NK-92 (cell line): ENCODE results near the gene TGM4.
"Not testable (repeated sequence)": the region's sequence is repeated elsewhere in the genome, so short reads cannot be mapped to it uniquely, and the experiment has no call there.

Source experiments
- DNase-seq: peaks from one replicate; lab custom pipeline; 2025; ENCODE audit not compliant: unreplicated experiment; lab: John Stamatoyannopoulos, UW

Gene TGM4

DNA sequence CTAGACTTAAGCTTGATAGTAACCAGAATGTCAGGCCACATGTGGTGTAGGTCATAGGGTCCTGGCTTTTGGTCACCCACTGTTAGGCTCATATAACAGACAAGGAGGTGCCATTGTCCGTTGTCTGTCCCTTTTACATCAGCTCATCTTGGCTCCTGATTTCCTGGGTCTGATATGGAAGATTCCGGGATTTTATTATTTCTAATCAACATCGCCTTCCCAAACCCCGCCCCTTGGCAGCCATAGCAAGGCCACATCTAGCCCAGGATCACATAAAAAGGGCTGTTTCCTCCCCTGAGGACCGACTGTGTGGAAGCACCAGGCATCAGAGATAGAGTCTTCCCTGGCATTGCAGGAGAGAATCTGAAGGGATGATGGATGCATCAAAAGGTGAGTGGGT, at the start of gene TGM4:
TGM4 (plus strand) TSS at position 301 of the 400 bp plus-strand sequence; CDS start at position 372, 71 bp downstream.
- DNase-seq = no peak

DNA sequence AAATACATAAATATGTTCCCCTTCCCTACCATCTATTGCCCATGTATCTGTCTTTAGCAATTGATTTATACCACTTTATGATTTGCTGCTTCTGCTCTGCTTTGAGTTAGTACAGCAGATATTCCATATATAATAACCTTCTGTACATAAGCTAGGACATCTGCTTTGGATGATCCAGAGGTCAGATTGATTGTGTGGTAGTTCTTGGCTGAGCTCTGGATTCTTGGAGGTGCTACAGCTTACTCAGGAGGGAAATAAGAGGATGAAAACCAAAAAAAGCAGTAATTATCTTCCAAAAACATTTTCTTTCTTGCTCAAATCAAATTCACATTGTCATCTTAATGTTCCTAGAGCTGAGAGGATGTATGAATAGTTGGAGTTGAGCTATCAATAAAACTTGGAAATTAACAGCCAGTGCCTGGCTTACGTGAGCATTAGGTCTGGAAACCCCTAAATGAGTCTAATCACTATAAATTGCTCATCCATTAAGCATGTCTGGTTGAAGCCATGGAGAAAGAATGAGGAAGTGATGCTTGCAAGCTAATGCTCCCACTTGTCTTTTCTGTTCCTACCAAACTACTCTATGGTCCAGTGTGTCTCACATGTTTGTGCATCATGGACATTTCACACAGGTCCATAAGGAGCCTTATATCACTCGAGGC, 49.0 kb upstream of the TGM4 start:
- no peak for DNase-seq

DNA sequence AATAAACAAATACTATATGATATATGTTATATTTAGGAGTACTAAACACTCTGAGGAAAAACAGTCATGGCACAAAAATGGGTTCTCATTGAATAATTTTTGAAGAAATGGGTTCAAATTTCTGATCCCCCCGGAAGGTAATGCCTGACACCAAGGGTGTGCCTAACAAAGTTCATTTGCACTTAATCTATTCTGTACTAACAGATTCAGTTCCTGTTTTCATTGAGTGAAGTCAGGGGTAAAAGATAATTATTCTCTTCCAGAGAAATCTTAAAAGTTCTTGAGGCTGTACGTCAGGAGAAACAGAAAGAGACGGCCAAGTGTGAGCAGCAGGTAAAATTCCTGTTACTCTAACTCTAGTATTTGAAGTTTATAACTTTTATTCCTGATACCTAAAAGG, 47.2 kb upstream of the TGM4 start:
- no peak for DNase-seq

DNA sequence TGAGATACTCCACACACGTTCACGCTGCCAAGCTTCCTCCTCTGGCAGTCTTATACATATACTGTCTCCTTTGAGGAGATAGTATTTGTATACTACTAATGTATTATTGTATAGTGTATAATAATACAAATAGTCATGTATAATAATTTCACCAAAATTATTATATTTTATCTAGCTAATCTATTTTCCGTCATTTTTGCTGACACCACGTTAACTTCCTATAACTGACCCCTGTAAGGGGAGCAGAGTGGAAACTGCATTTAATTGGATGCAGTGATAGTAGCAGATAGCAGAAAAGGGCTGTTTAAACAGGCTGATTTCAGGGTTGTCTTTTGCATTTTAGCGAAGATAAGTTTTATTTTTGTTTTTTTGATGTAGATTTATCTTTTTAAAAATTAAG, 43.2 kb upstream of the TGM4 start:
- DNase-seq = no peak

DNA sequence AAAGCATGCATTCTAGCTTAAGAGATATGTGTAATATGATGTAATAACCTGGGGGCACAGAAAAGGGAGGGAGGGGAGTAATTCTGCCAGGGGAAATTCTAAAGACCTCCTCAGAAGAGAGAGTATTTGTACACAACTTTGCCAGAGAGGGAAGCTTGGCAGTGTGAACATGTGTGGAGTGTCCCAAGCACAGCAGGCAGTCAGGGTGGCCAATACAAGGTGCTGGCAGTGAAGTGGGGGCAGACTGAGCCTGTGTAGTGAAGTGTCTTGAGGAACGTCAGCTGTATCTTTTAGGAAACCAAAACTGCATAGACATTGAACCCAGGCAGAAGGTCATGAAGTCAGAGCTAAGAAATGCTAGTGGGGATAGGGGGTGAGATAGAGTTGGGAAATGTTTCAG, 42.4 kb upstream of the TGM4 start:
- DNase-seq = no peak

DNA sequence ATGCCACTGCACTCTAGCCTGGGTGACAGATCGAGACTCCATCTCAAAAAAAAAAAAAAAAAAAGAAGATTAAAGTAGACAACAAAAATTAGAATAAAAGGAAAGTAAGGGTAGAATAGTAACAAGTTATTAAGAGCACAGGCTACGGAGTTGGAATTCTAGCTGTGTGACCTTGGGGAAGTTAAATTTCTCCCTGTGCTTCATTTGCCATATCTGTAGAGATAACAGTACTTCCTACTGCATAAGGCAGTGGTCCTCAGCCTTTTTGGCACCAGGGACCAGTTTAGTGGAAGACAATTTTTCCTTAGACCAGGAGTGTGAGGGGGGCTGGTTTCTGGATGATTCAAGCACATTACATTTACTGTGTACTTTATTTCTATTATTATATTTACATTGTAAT, 41.4 kb upstream of the TGM4 start:
- no peak for DNase-seq

DNA sequence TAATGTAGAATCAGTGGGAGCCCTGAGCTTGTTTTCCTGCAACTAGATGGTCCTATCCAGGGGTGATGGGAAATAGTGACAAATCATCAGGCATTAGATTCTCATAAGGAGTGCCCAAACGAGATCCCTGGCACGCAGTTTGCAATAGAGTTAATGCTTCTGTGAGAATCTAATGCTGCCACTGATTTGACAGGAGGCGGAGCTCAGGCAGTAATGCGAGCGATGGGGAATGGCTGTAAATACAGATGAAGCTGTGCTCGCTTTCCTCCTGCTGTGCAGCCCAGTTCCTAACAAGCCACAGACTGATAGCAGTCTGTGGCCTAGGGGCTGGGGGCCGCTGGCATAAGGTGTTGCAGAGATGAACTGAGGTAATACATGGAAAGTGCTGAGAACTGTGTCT, 41.0 kb upstream of the TGM4 start:
- DNase-seq = no peak

DNA sequence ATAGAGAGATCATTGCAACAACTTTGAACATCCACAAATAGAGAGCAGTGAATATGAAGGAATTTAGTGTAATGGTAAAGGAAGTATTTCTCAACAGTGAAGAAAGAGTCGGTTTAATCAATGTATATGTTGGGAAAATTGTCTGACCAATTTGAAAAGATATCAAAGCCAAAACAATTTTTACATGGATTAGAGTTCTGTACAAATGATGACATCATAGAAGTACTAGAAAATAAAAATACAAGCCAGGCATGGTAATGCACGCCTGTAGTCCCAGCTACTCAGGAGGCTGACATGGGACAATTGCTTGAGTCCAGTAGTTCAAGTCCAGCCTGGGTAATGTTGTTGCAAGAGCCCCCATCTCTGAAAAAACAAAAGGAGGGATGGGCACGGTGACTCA, 38.7 kb upstream of the TGM4 start:
- no peak for DNase-seq

DNA sequence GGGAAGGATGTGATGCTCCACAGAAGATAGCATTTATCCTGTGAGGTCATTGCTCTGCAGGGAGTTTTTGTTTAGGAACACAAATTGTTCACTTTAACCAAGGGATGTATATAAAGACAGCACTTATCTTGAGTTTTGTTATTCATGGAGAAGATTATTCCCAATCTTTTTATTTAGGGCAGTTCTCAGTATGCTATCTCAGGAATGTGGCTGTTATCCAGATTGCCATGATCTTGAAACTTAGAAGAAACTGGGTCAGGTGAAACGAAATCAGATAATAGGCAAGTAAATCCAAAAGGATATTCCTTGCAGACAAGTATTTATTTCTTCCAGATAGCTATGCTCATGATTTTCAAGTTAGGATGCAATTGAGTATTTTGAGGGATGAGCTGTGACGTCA, 32.0 kb upstream of the TGM4 start:
- DNase-seq = no peak

DNA sequence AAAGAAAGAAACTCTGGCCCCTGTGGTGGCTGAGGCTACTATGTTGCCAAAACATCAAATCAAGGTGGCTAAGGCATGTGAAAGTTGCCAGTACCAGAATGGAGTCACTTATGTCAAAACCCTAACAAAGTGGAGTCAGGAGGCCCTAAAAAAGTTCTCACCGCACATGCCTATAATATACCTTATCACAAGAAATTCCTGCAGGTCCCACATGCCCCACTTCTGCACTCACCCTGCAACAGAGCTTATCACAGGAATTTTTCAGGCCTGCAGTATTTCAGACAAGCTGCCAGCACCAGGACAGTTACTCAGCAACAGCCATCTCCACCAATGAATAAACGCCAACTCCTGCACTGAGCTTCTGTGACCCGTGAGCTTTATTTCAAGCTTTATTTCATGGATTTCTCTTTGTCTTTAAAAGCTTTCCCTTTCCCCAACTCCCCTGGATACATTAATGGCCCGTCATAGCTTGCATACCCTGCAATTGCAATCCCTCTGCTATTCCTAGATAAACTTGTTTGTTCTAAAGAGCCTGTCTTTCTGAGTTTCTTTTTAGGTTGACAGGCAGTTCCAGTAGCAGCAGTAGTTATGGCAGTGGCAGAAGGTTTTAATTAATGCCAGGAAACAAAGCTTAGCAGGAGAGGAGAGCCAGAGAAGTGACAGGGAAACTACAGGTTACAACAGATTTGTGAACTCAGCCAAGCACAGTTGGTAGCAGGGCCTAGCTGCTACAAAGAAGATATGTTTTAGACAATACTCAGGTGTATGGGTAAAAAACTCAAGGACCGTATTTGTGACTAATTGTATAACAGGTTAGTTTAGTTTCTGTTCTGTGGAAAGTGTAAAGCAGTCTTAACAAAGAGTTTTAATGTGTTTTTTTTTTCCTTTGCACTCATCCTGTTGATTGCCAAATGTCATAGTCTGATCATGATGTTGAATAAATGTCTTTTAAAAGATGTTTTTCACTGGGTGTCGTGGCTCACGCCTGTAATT, 28.6 kb upstream of the TGM4 start:
- DNase-seq = no peak

DNA sequence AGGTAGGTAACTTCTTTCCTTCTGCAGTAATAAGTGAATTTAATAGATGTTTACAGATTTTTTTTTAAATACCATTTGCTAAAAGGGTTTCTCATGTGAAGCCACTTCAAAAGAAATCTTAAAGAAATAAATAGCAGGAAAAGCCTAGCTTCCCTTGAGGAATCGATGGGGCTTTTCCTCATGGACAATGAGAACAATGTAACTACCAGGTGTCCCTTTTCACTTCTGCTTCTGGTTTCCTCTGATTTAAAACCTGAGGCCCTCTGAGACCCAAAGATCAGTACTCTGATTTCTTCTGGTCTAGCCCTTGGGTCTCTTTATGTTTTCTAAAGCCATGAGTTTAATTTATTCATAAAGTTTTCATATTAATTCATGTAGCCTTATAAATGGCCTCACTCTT, 25.8 kb upstream of the TGM4 start:
- DNase-seq = no peak

DNA sequence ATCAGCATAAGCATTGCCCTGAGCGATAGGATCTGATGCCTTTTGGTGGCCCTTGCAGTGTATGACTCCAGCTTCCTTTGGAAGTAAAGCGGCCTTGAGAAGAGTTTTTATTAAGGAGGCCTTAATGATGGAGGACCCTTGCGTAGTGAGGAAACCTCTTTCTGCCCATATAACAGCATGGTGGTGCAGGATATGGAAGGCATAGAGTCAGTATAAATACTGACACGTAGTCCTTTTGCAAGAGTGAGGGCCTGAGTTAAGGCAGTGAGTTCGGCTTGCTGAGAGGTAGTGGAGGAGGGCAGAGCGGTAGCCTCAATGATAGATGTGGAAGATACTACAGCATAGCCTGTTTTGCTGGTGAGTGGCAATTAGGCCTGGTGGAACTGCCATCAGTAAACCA, 17.7 kb upstream of the TGM4 start:
- DNase-seq = not testable (repeated sequence)

DNA sequence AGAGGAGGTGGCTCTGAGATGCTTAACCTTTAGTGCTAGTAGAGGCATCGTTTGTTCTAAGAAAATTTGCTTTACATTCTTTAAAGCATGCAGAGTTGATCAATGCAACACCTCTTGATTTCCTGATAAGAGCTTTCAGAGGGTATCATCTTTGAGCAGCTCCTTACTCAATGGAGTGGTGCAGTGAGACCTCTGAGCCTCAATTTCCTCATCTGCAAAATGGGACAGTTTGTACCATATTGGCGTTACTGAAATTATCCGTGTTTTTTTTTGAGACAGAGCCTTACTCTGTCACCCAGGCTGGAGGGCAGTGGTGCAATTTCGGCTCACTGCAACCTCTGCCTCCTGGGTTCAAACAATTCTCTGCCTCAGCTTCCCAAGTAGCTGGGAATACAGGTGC, 14.3 kb upstream of the TGM4 start:
- DNase-seq = no peak

DNA sequence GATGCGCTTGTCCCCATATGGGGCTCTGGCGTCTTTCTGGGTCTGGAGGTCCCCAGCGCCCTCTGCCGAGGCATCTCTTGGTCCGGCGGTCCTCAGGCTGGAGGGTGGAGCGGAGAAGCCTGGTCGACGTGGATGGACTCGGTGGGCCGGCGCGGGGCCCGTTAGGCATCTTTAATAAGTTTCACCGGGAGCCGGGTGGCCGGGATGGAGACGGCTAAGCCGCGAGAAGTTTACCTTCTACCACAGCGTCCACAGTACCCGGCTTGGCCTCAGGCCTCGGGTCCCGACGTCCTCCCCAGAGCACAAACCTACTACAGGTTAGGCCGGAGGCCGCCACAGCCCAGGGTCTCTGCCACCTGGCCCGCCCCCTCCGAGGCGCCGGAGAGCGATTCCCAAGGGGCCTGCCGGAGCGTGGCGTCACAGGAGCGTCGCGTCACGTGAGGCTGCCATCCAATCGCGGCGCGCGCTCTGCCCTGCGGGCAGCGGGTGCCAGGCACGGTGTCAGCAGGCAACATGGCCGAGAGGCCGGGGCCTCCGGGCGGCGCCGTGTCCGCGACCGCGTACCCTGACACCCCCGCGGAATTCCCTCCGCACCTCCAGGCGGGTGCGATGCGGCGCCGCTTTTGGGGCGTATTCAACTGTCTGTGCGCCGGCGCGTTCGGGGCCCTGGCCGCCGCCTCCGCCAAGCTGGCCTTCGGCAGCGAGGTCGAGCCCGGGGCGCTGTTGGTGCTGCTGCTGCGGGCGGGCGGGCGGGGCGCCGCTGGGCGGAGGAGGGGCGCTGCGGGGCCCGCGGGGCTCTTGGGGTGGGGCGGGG, 12.8 kb upstream of the TGM4 start, which contains the start of gene TMEM42:
TMEM42 (plus strand) TSS at position 501 of the 814 bp plus-strand sequence; CDS start at position 514, 13 bp downstream.
- no peak for DNase-seq

DNA sequence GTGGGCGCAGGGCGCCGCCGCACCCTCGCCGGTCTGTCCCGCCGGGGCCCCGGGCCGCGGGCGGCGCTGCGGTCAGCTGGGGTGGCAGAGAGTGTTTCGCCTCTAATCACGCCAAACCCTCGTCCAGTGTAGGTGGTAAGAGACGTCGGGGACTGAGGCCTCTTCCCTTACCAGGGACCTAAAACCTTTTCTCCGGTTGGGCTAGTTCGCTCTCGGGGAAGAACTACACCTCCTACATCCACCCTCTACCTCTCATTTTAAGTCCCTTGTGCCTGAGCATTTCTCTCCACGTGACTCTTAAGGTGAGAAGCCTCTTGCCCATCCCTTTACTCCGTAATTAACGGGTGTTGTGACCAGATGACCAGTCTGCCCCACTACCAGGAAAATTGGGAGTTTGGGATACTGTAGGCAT, 12.2 kb upstream of the TGM4 start:
- no peak for DNase-seq

DNA sequence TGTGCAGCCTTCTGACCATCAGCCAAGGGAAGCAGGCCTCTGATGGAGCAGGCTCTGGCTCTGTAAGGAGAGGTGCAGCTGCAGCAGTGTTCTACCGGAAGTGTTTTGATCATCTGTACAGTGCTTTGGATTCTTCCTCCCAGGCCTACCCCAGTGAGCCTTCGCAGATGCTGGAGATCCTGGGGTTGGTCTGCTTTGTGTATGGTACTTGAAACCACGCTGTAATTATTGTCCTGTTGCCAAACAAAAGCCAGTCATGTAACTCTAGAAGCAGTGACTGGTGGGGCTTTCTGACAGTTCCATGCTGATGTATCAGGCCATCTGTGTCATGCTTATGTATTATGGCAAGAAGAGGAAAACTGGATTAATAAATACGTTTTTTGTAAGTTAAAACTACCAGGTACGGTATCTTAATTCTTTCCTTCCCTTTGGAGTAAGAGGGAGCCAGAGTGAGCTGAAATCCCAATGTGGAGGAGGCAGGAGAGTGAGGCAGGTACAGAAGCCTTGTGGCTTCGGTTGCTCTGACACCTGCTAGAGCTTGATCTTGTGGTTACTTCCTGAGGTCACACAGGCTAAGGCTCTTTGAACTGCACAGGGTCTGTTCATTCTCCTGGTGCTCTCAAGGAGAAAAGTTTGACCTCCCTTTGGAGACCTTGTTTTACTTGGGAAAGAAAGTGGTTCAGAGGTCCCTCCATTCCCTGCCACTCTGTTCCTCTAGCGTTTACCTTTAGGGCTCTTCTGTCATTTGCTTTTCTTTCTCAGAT, 9.0 kb upstream of the TGM4 start:
- DNase-seq = no peak

DNA sequence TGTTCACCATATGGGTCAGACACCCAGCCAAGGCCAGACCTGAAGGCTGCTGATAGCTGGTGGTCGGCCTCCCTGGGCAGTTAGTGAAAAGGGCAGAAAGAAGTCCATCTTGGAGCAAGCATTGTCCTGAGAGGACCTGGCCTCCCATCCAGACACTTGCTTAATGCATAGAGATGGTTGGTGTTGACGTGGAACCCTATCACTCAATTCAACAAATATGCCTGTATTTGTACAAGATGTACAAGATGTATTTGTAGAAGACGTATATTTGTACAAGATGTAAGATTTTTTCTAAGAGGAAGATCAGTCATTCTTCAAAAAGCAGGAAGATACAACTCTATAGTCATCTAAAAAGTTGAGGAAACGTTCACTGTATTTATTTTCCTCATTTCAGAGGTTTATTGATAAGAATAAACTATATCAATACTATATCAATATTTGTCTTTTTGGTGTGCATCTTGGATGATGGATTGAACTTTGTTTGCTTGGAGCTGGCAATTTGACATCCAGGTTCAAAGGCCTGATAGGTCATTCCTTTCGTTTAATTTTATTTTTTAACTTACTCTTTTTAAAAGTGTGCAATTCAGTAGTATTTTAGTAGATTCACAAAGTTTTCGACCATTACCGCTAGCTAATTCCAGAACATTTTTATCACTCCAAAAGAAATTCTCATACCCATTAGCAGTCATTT, 6.8 kb upstream of the TGM4 start:
- no peak for DNase-seq

DNA sequence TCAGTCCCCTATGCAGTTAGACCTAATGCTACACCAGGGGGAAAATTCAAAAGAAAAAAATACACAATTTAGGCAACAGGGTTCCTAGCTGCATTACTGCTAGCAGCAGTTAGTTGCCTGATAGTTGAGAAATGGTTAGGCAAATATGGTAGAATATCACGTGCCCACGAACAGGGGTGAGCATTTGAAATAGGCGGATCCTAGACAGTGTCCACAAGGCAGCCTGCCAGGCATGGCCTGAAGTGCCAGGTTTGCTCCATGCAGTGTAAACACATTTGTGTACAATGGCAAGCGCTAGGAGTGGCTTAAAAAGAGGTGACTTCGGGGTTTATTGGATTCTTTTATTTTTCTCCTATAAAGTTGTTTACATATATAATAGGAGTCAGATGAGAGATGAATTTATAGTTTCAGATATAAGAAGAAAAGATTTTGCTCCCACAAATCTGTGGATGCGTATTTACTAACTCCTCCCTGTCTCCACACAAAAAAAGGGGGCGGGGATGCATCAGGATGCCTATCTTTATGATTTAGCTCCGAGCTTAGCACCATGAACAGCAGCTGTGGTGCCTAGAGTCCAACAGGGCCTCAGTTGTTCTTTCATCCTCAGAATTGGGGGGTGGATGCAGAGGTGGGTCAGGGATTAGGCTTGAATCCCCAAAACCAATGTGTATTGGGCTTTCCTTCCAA, 3.9 kb upstream of the TGM4 start:
- no peak for DNase-seq

DNA sequence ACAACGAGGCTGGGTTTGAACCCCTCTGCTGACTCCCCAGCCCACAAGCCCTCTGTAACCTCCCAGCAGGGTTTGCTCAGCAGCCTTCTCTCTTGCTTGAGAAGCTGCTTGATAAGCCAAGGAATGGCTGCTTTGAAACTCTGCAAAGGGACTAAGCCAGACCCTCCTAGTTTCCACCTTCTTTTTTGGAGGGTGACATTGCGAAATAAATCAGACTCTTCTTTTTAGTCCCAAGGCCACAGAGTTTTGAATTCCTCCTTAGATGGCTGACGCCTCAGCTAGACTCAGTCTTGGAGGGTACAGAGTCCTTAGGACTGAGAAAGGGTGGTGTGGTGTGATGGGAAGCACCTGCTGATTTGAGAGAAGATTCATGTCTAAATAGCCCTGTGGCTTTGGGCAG, 1.2 kb downstream of the TGM4 start:
- no peak for DNase-seq
